CD14-positive monocyte (primary cell): Measurements from ENCODE around the gene GOLGA2. TPM values are rescaled to one million over a fixed set of nuclear protein-coding genes. Genes with fewer than 3 reads are reported as not detected.
A peak's percentile ranks its signal among the peaks of the same experiment; 100 is the strongest.

Source experiments
- DNase-seq, 3 donors: peaks; one replicate each; pipeline ENCODE4 v3.0.0-alpha.2; 2011 to 2022
- H2AFZ ChIP-seq: 2 replicates; pipeline ENCODE4 v1.6.0; 2012; ENCODE audit warnings: mild to moderate bottlenecking, low read depth, low read length, inconsistent platforms; ENCODE audit not compliant: insufficient read depth, poor library complexity, severe bottlenecking
- H3K27ac ChIP-seq, 2 donors: 1 replicate in 1 of 2; 2 replicates in 1 of 2; pipeline ENCODE4 v1.5.1; 2012 to 2013; ENCODE audit warnings: low read length in 2 of 2, control low read depth in 1 of 2, inconsistent platforms in 1 of 2, low read depth in 1 of 2, mild to moderate bottlenecking in 1 of 2
- H3K27me3 ChIP-seq, 2 donors: one replicate each; pipeline versions ENCODE4 v1.6.0 to v1.6.1; 2011 to 2013; ENCODE audit warnings: low read length in 2 of 2; ENCODE audit not compliant: control insufficient read depth in 2 of 2, insufficient read depth in 2 of 2
- H3K36me3 ChIP-seq, 2 donors: replicated peaks in 1 of 2; 1 replicate in 1 of 2; 2 replicates in 1 of 2; pipeline versions ENCODE4 v1.5.1 to v1.6.1; 2012 to 2013; ENCODE audit warnings: low read length in 2 of 2, control low read depth in 1 of 2, inconsistent platforms in 1 of 2, mild to moderate bottlenecking in 1 of 2; ENCODE audit not compliant: insufficient read depth in 2 of 2, control insufficient read depth in 1 of 2
- H3K4me1 ChIP-seq, 2 donors: 1 replicate in 1 of 2; 2 replicates in 1 of 2; pipeline versions ENCODE4 v1.5.1 to v1.6.1; 2012 to 2013; ENCODE audit warnings: low read length in 2 of 2, control low read depth in 1 of 2, inconsistent platforms in 1 of 2, mild to moderate bottlenecking in 1 of 2, moderate library complexity in 1 of 2; ENCODE audit not compliant: insufficient read depth in 2 of 2, control insufficient read depth in 1 of 2
- H3K4me2 ChIP-seq: replicated peaks from 2 replicates; pipeline ENCODE3; 2012; ENCODE audit warnings: low read length, moderate library complexity, mild to moderate bottlenecking; ENCODE audit not compliant: poor library complexity, severe bottlenecking; ENCODE audit errors: extremely low read depth
- H3K4me3 ChIP-seq, 3 experiments: fragments of 200-600 bp in 1 of 3; sonication (generic) in 1 of 3; replicated peaks in 1 of 3; 1 replicate in 2 of 3; 2 replicates in 1 of 3; pipeline ENCODE4 v1.5.1; 2011 to 2013; ENCODE audit warnings: low read length in 3 of 3, mild to moderate bottlenecking in 3 of 3, control low read depth in 2 of 3, low read depth in 2 of 3, inconsistent platforms in 1 of 3, moderate library complexity in 1 of 3
- H3K79me2 ChIP-seq: 2 replicates; pipeline ENCODE4 v1.6.0; 2012; ENCODE audit warnings: mild to moderate bottlenecking, control low read depth, inconsistent platforms, low read length, moderate library complexity; ENCODE audit not compliant: insufficient read depth
- H3K9ac ChIP-seq: 2 replicates; pipeline ENCODE4 v1.6.0; 2017; ENCODE audit warnings: low read length, mild to moderate bottlenecking; ENCODE audit not compliant: insufficient read depth, poor library complexity, severe bottlenecking
- H3K9me3 ChIP-seq, 2 donors: replicated peaks in 1 of 2; 1 replicate in 1 of 2; 2 replicates in 1 of 2; pipeline versions ENCODE4 v1.5.1 to v1.6.1; 2012 to 2013; ENCODE audit warnings: low read length in 2 of 2, control low read depth in 1 of 2; ENCODE audit not compliant: control insufficient read depth in 1 of 2, insufficient read depth in 1 of 2
- H4K20me1 ChIP-seq: 2 replicates; pipeline ENCODE4 v1.6.0; 2012; ENCODE audit warnings: mild to moderate bottlenecking, low read length, control low read depth, moderate library complexity; ENCODE audit not compliant: insufficient read depth
- H3K27ac Mint-ChIP-seq, 7 donors: one replicate each; pipeline ENCODE4 v1.8.0; 2020; ENCODE audit warnings: mild to moderate bottlenecking in 7 of 7, mixed read lengths in 7 of 7, moderate library complexity in 6 of 7, inconsistent platforms in 2 of 7
- H3K27me3 Mint-ChIP-seq, 3 donors: one replicate each; pipeline ENCODE4 v1.8.0; 2021 to 2022; ENCODE audit warnings: low read depth in 3 of 3, mild to moderate bottlenecking in 3 of 3, mixed read lengths in 3 of 3, moderate library complexity in 3 of 3, inconsistent platforms in 1 of 3
- H3K36me3 Mint-ChIP-seq, 2 donors: one replicate each; pipeline ENCODE4 v1.8.0; 2020; ENCODE audit warnings: mixed read lengths in 2 of 2, inconsistent platforms in 1 of 2, mild to moderate bottlenecking in 1 of 2
- H3K4me1 Mint-ChIP-seq: one replicate; pipeline ENCODE4 v1.8.0; 2020; ENCODE audit warnings: mild to moderate bottlenecking, mixed read lengths
- H3K4me3 Mint-ChIP-seq, 2 donors: one replicate each; pipeline ENCODE4 v1.8.0; 2020; ENCODE audit warnings: mild to moderate bottlenecking in 2 of 2, mixed read lengths in 2 of 2, moderate library complexity in 1 of 2
- H3K9me3 Mint-ChIP-seq, 7 donors: one replicate each; pipeline ENCODE4 v1.8.0; 2020 to 2022; ENCODE audit warnings: mixed read lengths in 7 of 7, mild to moderate bottlenecking in 6 of 7, moderate library complexity in 6 of 7, inconsistent platforms in 2 of 7
- CTCF ChIP-seq: fragments of 200-600 bp; IDR thresholded peaks from one replicate; pipeline ENCODE4 v1.8.0; 2022; ENCODE audit warnings: antibody characterized with exemption, mild to moderate bottlenecking
- WGBS: methylation state at CpG from one replicate; pipeline ENCODE4 v1.1.5; 2013; ENCODE audit warnings: missing lambda C conversion rate; ENCODE audit not compliant: insufficient coverage; 5-methylcytosine and 5-hydroxymethylcytosine counted together
- intact Hi-C, 2 donors: fragments of 100-400 bp; cut with micrococcal nuclease; formaldehyde crosslinking; loops; one replicate each; pipeline versions ENCODE4 v1.15.0 to v1.15.1; 2023
- polyA plus RNA-seq, 3 donors: library from polyadenylated mRNA; depleted of rRNA in 1 of 3; unstranded in 2 of 3; stranded (reverse) in 1 of 3; fragments of 300-500 nt in 2 of 3; fragments of >200 nt in 1 of 3; fragmentation: Illumina TruSeq in 2 of 3; gene quantifications; 1 replicate in 2 of 3; 2 replicates in 1 of 3; pipeline ENCODE4 v1.2.3, GENCODE V29; 2012 to 2021

Gene GOLGA2
- polyA plus RNA-seq, 3 donors = 2.9 to 34.2 (median 4.6) TPM

GRCh38 chr9:128276574-128277270 is 915 bp upstream of the GOLGA2 start:
- Mint-ChIP-seq H3K27me3 (peaks cover 0 to 6% (median 0%) of the 10 kb centered on the region in 3 donors), H3K4me1 (peaks cover 34% of the 10 kb centered on the region), H3K9me3 (no peaks in the 10 kb centered on the region), H3K36me3 (peaks cover 21 to 24% of the 10 kb centered on the region in 2 donors), H3K4me3 (peak overlapping the region; percentile 94 to 97), H3K27ac (peak overlapping the region; percentile 91 to 98 (median 94))
- H3K27ac ChIP-seq = peak overlapping the region in 1 of 2 donors; percentile 91
- H3K9ac ChIP-seq = peak overlapping the region; percentile 82
- TF ChIP-seq CTCF = no peak
- WGBS = 22% methylated on average over 22 of the region's 23 CpGs
- H3K27me3 ChIP-seq = no peaks in the 10 kb centered on the region
- H3K4me2 ChIP-seq = peak overlapping the region; percentile 82
- no peaks in the 10 kb centered on the region for H4K20me1 ChIP-seq
- H3K9me3 ChIP-seq = no peaks in the 10 kb centered on the region
- peak overlapping the region; percentile 93 for H2AFZ ChIP-seq
- H3K4me3 ChIP-seq = peak overlapping the region; percentile 55 to 90 (median 88)
- DNase-seq = peak in 1 of 3 donors; percentile 19
- intact Hi-C loops = loop anchor here (5.0 kb wide), 2 partner anchors 46 to 96 kb away; partner anchors contain the start of genes COQ4 (in 2 of the 2), TRUB2 (in 2 of the 2) and URM1 (in 1 of the 2)
- peaks cover 24 to 28% of the 10 kb centered on the region in 2 donors for H3K4me1 ChIP-seq
- peaks cover 20% of the 10 kb centered on the region for H3K79me2 ChIP-seq
- peaks cover 7 to 21% of the 10 kb centered on the region in 2 donors for H3K36me3 ChIP-seq

- Histone ChIP-seq H3K4me2 (peak within 1 kb of the TSS; percentile 82), H3K9me3 (no peaks in the 10 kb centered on the region), H4K20me1 (no peaks in the 10 kb centered on the region), H3K27me3 (no peaks in the 10 kb centered on the region), H3K36me3 (peaks cover 14 to 28% of the 10 kb centered on the region in 2 donors), H3K27ac (peak within 1 kb of the TSS; percentile 47 to 91), H3K4me1 (peaks cover 24 to 28% of the 10 kb centered on the region in 2 donors), H3K4me3 (peak within 1 kb of the TSS; percentile 61 to 90 (median 88)), H2AFZ (peak within 1 kb of the TSS; percentile 93), H3K79me2 (peaks cover 20% of the 10 kb centered on the region), H3K9ac (peak within 1 kb of the TSS; percentile 91)
- Mint-ChIP-seq H3K27ac (peak within 1 kb of the TSS; percentile 91 to 98 (median 94)), H3K27me3 (peaks cover 0 to 6% (median 0%) of the 10 kb centered on the region in 3 donors), H3K4me3 (peak within 1 kb of the TSS; percentile 94 to 97), H3K36me3 (peaks cover 25 to 30% of the 10 kb centered on the region in 2 donors), H3K4me1 (peaks cover 34% of the 10 kb centered on the region), H3K9me3 (no peaks in the 10 kb centered on the region)
- peak; percentile 99 to 100 (median 100) for DNase-seq
- intact Hi-C loops = loop anchor here (5.0 kb wide), 2 partner anchors 46 to 96 kb away; partner anchors contain the start of genes COQ4 (in 2 of the 2), TRUB2 (in 2 of the 2) and URM1 (in 1 of the 2)
- TF ChIP-seq CTCF = no peak
- WGBS = 0% methylated on average over 38 of the region's 38 CpGs
Observed at GRCh38 chr9:128276008-128276573, 284 bp upstream of the GOLGA2 start, which contains the start of gene SWI5. Gene SWI5 (plus strand): TSS chr9:128276276.
